IPS-NIHi7 (cell line): ENCODE data around the gene TLE3.

Experiments used
- DNase-seq: peaks from one replicate; pipeline ENCODE4 v3.0.0; 2012; ENCODE audit warnings: mixed read lengths; ENCODE audit errors: extremely low spot score

The TLE3 gene

DNA sequence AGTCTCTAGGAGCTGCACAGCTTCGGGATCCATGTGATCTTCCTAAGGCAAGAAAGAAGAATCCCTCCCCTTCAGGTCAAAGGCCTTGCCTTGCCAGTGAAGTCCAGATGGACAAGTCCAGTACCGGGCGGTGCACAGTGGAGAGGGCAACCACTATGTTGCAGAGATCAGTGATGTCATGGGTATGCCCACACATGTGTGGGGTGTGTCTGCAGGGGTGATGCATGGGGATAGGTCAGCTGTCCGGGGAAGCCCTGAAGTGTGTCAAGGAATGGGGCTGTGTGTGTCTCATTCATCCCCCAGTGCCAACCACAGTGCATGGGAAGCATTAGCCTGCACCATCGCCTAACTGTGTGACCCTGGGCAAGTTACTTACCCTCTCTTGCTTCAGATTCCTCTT, 66.5 kb downstream of the TLE3 start:
- no peak for DNase-seq

DNA sequence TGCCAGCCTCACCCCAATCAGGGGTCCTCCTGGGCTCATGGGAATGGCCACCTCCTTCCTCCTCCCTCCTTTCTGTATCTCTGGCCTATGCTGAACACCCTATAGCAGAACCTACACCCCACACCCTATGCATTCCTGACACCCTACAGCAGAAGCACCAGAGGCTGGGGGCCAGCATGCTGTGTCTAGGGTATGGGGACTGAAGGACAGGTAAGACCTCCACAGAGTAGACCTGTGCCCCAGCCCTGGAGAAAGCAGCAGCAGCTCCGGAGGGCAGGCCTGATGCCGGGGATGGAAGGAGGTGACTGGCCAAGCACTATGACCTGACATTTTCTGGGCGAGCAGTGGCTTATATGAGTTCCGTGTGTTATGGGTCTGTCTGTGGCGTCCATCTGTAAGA, 66.9 kb downstream of the TLE3 start:
- no peak for DNase-seq

DNA sequence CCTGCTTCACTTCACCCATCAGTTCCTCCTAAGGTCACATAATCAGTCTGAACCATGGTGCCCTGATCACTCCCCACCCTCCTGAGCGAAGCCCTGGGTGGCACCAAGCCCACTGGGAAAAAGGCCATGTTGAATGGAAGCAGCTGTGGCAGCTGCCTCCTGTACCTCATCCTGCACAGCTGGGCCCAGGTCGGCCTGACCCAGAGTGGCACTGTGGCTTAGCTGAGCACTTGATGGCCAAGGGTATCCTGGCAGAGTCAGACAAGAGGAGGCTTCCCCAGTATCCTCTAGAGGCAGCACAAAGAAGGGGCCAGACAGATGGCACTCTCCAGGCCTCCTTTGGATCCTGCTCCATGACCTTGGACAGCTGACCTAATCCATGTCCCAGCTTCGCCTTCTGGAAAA, 68.4 kb downstream of the TLE3 start:
- DNase-seq, result no peak

DNA sequence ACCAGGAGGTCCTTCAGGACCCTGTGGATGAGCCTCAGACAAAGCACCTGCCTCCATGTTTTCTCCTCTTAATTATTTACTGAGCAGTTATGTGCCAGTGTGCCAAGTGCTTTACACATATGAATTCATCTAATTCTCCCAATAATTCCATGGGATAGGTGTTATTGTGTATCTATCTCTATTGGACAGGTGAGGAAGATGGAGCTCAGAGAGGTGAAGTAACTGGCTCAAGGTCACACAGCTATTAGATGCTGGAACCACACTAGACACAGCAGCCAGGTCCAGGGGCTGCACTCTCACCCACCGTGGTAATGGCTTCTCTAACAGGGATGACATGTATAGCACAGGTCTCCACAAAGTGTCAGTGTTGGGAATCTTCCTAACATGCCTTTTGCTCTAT, 70.2 kb downstream of the TLE3 start:
- DNase-seq, result no peak

DNA sequence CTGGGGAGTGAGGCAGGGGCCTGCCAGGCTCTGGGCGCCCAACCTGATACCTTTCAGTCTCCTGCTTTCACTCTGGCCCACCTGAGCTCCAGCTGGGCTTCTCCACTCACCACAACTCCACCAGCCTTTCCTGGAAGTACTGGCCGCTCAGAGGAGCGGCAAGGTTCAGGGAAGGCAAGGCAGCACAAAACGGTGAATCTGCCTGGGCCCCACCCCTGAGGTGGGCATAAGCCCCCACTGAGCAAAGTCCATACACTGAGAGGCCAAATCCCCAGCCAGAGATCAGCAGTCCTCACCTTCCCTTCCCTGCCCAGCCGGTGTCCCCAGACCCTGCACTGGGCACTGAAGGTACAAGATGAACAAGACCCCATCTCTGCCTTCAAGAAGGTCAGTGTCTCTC, 70.7 kb downstream of the TLE3 start:
- no peak for DNase-seq

DNA sequence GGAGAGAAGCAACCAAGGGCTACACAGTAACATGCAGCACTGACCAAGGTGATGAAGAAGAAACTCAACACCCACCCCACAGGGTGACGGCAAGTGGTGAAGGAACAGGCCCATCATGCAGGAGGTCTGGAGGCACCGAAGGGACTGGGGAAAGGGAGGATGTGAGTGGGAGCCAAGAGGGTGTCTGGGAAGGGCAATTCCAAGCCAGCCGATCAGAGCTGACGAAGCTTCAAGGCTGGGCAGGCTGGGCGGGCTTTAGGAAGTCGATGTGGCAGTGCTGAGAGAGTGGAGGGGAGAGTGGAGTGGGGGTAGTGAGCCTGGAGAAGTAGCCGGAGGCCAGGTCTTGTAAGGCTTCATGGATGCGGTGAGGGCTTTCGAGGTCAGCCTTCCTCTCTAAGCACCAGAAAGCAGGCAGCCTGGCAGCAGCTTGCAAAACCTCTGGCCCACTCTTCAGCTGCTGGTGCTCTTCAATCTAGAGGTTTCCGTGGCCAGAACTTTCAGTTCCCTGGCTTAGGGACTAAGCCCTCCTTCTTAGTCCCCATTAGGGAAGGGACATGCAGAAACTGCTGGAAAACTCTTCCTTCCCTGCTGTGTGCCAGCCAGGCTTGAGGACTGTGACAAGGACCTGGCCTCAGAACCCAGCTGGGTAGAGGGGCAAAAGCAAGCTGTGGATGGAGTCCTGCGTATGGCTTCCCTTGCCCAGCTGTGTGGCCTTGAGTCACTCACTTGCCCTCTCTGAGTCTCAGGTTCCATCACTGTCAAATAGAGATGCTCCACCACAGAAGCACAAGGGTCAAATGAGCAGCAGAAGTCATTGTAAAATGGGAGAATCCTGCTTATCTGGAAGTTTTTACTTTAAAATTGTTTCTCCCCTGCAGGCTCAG, 72.1 kb downstream of the TLE3 start:
- DNase-seq, result no peak

DNA sequence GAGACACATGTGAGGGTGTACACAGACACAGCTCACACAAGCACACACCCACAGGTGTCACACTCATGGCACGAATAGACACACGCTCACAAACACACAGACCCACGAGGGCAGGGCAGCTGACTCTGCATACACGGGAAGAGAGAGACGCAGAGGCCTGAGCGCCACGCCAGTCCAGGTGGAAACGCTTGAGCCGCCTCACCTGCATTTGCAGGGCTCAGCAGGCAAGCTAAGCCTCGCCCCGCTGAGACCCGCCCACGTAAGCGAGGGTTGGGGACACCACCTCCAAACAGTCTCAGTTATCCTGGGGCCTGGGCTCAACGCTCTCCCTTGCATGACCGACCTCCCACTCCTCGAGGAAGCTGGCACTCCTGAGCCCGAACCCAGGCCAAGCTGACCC, 73.2 kb downstream of the TLE3 start:
- no peak for DNase-seq

DNA sequence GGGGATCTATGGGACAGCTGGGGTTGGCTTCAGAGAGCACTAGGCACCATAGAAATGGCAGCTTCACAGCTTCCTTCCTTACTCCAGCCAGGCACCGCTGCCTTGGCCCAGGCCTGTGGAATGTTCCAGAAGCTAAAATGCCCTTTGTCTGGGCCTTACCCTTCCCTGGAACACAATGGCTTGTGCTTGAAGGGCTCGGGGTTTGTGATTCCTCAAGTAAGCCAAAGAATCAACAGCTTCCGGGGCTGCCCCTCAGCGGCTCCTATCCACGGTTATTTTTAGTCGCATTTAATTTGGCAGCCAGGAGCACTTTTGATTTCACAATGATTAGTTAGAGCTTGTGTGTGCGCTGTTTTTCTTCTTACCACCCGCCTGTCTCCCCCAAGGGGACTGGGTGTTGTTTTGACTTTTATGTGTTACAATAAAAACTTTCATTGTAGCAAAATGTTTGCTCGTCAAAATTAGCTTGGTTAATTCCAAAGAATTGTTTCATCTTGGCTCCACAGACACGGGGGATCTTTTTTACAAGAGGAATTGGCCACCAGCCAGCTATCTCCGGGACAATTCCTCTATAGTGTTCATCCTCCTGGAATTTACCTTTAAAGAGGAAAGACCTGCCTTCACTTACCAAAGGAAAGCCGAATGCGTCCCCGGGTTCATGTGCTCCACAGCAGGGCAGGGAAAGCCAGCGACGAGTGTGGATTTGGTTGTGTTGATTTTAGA, 73.8 kb downstream of the TLE3 start:
- DNase-seq, result no peak

DNA sequence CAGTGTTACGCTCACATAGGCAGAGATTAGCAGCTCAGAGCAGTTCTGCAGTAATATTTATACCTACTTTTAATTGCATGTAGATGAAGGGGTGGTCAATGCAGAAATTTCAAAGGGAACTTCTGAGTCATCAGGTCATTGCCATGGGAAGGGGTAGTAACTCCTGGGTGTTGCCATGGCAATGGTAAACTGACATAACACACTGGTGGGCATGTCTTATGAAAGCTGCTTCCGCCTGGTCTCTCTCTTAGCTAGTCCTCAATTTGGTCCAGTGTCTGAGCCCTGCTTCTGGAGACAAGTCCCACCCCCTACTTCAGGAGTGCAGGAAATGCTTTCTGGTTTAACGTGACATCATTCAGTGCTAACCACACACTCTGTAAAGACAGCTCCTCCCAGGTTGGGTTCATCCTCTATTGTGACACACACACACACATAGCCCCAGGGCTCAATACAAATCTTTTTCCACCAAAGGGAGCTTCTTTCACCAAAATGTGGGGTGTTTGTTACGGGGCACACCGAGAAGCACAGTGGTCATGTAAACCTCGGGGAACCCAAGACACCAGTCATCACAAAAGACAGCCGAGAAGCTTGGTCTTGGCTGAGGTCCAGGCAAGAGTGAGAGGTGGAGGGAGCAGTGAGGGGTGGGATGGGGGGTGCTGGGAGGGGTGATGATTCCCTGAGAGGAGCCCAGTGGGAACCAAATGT, 74.5 kb downstream of the TLE3 start:
- no peak for DNase-seq

DNA sequence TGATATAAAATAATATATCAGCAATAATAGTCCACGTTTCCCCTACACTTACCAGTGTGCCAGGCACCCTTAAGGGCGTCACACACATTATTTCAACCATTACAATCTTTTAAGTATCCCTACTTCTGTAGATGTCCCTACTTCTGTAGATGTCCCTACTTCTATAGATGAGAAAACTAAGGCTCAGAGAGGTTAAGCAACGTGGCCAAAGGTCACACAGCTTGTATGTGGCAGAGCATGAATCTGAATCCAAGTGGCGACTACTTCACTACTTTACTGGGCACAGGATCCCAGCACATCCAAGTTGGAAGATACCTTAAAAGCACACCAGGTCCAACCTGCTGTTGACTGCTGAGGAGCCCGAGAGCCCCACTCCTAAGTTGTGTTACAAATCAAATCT, 77.5 kb downstream of the TLE3 start:
- DNase-seq, result no peak

DNA sequence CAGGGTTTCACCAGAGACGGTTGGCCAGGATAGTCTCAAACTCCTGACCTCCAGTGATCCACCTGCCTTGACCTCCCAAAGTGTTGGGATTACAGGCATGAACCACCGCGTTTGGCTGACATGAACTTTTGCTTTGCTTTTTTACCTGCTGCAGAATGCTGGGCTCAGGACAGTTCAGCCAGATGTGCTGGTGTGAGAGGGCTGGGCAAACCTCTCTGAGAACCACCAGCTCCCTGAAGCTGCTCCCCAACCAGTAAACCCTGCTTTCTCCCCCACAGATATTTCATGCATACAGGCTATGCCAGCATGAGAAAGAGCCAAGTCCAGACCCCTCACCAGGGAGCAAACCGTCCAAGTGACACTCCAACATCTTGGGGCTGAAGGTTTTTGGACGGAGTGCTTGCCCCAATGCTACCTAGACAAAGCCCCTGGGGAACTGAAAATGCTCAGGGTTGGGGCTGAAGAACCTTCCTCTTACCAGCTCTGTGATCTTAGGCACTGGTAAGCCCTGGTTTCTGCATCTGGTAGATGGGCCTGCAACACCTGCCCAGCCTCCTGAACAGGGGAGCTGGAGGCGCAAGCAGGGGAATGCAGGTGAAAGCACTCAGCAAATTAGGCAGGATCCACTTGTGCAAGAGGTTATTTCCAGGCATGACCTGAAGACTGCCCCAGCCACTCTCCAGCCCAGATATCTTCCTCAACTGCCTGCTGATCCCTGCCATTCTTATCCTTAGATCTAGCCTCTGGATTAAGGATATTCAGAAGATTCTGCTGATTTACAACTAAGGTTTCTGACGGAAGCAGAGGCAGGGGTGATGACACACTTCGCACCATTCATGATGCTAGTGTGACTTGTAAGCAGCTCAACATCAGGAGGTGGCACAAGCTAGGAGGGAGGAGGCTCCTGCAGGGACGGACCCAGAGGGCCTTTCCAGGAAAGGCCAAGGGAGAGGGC, 78.8 kb downstream of the TLE3 start:
- DNase-seq, result no peak

DNA sequence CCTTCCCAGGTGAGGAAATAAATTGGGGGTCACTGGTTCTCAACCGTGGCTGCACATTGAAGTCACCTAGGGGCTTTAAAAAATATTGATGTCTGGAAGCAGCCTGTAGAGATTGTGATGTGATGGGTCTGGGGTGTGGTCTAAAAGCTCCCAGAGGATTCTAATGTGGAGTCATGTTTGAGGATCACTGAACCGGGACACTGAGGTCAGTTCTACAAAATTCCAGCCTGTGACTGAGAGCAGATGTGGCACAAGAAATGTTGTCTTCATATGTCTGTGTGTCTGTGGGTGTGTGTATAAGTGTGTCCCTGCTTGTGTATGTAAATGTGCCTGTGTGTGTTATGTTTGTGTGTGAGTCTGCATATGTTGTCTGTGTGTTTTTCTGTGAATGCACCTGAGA, 79.9 kb downstream of the TLE3 start:
- no peak for DNase-seq

DNA sequence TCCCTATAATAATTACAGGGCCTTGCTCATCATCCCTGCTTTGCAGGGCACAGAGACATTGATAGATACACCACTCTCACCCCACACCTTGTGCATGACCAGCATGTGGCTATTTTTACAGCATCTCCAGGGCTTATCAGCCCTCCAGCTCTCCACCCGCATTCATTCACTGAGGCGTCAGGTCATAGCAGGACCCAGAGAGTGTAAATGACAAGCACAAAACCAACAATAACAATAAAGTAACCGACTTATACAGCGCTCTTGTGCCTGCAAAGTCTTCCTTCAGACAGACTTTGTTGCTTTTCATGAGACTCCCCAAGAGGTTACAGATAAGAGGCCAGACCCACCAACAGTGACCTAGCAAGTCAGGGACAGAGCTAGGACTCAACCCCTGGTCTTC, 80.7 kb downstream of the TLE3 start:
- DNase-seq, result no peak

DNA sequence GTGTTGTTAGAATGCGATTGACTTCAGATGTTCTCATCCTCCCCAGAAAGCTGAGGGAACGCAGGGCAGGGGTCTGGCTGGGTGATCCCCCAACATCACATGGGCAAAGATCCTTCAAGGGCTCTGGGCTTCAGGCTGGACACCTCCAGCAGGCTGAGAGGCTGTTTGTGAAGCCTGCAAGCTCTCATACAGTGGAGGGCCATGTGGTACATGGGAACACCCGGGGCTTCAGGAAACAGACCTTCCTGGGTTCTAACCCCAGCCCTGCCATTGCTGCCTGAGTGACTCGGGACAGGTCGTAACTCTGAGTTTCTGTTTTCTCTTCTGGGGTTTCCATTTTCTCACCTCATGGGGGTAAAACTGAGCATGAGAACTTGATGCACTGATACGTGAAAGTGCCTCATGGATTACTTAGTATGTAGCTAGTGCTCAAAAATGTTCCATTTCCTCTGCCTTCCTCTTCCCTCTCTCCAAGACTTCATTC, 81.2 kb downstream of the TLE3 start:
- no peak for DNase-seq

DNA sequence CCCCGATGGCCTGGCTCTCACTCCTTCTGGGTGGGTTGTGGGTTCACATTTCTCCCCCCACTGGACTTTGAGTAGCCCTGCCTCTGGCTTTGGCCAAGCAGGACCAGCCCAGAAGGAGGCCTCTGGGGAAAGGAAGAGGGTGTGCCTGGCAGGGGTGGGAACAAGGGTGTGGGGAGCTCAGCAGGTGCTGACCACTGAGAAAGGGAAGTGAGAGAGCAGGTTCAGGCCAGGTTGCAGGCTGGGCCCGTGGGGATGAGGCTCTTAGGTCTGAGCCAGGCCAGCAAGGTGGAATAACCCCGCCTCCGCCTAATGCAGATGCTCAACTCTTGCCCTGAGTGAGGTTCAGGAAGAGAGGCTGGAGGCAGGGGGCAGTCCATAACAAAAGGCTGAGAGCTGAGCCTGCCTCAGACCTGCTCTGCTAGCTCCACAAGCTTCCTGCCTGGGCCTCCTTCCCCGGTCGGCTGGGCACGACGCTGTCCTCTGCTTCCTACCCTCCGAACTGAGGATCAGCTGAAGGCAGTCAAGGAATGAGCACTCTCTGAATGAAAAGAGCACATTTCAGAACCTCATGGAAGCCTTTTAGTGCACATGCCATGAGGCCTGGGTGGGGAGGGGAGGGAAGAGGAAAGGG, 82.7 kb downstream of the TLE3 start:
- peak; percentile 88 for DNase-seq

DNA sequence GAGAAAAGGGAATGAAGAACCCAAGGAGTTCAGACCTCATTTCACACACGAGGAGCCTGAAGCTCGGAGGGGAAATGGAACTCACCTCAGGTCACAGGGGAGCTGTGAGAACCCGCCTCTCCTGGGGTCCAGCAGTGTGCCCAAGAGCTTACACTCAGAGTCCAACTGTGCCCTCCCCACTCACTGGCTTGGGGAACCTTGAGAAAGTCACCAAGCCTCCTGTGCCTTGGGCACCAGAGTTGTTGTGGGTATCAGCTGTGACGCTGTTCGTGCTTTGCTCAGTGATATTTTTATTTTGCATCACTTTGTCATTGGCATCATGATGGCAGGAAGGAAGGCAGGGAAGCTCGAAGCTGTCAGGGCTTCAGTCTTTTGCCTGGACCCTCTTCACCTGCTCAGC, 83.4 kb downstream of the TLE3 start:
- no peak for DNase-seq

DNA sequence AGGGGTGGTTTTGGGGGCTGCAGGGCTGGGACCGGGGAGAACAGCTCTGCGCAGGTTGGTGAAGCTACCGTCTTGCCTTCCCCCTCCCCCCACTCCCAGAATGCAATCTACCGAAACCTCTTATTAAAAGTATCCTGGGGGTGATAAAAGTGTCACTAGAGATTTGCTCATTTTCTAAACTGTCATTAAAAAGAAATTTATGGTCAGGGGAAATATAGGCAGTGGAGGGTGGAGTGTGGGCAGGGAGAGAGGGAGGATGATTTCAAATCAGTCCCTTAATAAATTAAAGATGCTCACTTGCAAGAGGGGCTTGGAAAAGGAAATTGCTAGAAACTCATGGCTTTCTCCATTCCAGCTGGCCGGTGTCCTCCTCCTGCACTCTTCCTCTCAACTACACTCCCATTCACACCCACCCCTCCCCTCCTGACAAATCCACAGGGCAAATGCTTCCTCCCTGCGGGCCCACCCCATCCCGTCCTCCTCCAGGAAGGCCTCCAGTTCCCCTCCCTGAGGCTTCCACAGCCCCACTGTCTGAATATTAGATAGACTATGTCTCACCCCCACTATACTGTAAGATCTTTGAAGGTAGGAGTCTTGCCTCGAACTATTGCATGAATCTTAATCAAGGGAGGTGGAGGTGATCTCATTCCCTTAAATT, 83.9 kb downstream of the TLE3 start:
- no peak for DNase-seq

DNA sequence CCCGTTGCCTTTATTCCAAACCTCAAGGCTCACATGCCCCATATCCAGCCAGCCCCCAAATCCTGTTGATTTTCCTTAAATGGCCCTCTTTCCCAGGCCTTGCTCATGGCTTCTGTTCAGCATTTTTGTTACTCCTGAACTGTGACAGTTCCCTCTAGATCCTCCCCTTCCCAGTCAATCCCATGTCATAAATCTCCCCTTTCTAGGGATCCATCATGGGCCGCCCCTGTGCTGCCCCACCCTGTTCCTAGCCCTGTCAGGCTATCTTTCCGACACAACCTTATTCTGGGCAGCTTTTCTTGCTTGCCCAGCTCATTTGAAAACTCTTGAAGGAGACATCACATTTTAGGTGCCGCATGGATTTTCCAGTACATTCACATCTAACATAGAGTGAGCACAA, 84.8 kb downstream of the TLE3 start:
- DNase-seq, result no peak

DNA sequence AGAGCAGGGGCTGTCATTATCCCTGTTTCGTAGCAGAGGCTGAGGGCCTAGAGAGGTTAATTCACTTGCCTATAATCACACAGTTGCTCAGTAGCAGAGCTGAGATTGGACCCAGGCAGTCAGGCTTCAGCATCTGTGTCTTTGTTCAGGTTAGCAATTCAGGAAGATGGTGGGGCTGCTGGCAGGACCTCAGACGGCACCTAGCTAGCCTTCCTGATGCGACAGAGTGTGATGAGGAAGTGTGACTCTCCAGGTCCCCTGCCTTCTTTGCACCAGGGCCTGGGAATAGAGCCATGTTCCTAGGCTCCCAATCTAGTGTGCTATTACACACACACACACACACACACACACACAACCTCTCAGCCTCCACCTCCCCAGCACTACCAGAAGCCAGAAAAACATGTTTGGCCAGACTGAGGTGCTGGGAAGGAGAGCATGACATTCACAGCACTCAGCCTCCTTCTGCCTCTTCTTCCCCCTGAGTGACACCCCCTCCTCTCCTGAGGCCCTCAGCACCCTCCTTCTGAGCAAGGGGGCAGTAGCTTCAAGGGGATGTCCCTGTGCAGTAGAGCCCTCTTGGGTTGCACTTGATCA, 88.9 kb downstream of the TLE3 start:
- DNase-seq, result no peak
